Measurements from ENCODE around the gene MT1H.

Gene MT1H

GRCh38 chr16:56679818-56680217 is 10.2 kb downstream of the MT1H start:
- no peak overlapping the region for H3K27ac Mint-ChIP-seq
- H3K4me3 Mint-ChIP-seq = no peak overlapping the region
- ATAC-seq (ENCODE audit: low read depth) = no peak
- no peaks in the 10 kb centered on the region for H3K9me3 Mint-ChIP-seq
- H3K36me3 Mint-ChIP-seq = no peaks in the 10 kb centered on the region
- H3K4me1 Mint-ChIP-seq = peaks cover 15% of the 10 kb centered on the region
- DNase-seq (ENCODE audit: low spot score in 2 of 2) = no peak
- H3K27me3 Mint-ChIP-seq = peaks cover 12% of the 10 kb centered on the region

DNA sequence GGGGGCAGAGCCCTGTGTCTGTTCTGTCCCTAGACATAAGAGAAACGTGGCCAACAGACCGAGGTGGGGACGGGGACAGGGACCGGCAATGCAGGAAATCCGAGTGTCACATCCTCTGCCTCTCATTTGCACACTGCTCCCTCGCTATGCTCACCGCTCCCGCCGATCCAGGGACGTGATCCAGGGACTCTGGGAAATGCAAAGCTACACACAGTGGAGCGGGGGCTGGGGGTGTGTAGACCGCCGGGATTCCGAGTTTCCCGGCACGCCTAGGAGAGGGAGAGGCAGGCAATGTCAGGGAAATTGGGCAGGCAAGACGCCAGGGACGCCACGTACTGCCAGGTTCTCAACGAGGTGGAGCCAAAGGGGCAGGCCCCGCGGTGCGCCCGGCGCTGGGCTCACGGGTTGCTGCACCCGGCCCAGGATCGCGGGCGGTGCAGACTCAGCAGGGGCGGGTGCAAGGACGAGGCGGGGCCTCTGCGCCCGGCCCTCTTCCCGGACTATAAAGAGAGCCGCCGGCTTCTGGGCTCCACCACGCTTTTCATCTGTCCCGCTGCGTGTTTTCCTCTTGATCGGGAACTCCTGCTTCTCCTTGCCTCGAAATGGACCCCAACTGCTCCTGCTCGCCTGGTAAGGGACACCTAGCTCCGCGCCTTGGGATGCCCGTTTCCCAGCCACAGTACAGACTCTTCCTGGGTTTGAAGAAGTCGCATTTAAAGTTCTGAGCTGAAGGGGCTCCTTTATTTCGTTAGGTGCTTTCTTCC is 12.5 kb downstream of the MT1H start, which contains the start of gene MT1X:
Gene MT1X (plus strand): TSS at position 532 of the 764 bp plus-strand sequence. CDS start 71 bp downstream, at position 603.
- Mint-ChIP-seq H3K27me3 (peaks cover 6% of the 10 kb centered on the region), H3K4me1 (peaks cover 9% of the 10 kb centered on the region), H3K9me3 (peaks cover 3% of the 10 kb centered on the region), H3K27ac (peak within 1 kb of the TSS; percentile 45), H3K36me3 (peaks cover 3% of the 10 kb centered on the region), H3K4me3 (peak within 1 kb of the TSS; percentile 93)
- DNase-seq (ENCODE audit: low spot score in 2 of 2) (peak; percentile 59 to 63), ATAC-seq (ENCODE audit: low read depth) (peak; percentile 100)

DNA sequence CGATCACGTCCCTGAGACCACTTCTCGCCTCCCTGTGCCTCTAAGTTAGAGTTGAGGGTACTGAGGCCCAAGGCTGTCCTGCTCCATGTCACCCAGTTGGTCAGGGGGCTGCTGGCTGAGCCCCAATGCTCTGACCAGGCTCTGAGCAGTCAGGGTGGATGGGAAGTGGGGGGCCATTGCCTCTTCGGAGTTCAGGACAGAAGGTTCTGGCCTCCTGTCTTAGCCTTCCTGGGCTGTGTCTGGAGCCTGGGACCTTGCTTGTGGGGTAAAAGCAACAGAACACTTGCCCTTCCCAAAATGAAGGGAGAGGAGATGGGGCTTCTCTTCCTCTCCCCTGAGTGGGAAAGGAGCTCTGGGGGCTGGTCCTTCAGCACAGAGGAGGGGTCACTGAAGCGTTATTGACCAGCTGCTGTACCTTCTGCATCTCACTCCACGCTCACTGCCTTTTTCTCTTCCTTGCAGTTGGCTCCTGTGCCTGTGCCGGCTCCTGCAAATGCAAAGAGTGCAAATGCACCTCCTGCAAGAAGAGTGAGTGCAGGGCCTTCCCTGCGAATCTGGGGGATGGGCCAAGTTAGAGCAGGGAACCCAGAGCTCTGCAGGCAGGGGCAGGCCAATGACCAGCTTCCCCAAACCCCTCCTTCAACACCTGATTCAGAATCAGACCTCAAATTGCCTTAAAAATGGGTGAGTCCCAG is 13.2 kb downstream of the MT1H start:
- peaks cover 6% of the 10 kb centered on the region for H3K27me3 Mint-ChIP-seq
- peak overlapping the region; percentile 93 for H3K4me3 Mint-ChIP-seq
- H3K27ac Mint-ChIP-seq = peak overlapping the region; percentile 45
- ATAC-seq (ENCODE audit: low read depth) (no peak), DNase-seq (ENCODE audit: low spot score in 2 of 2) (no peak)
- H3K36me3 Mint-ChIP-seq = peaks cover 3% of the 10 kb centered on the region
- H3K4me1 Mint-ChIP-seq = peaks cover 9% of the 10 kb centered on the region
- H3K9me3 Mint-ChIP-seq = peaks cover 3% of the 10 kb centered on the region

GRCh38 chr16:56683424-56684172 is 14.0 kb downstream of the MT1H start:
- Mint-ChIP-seq H3K4me1 (peaks cover 9% of the 10 kb centered on the region), H3K27me3 (peaks cover 8% of the 10 kb centered on the region), H3K36me3 (peaks cover 3% of the 10 kb centered on the region), H3K27ac (no peak overlapping the region), H3K4me3 (no peak overlapping the region), H3K9me3 (peaks cover 3% of the 10 kb centered on the region)
- ATAC-seq (ENCODE audit: low read depth) (no peak), DNase-seq (ENCODE audit: low spot score in 2 of 2) (no peak)

DNA sequence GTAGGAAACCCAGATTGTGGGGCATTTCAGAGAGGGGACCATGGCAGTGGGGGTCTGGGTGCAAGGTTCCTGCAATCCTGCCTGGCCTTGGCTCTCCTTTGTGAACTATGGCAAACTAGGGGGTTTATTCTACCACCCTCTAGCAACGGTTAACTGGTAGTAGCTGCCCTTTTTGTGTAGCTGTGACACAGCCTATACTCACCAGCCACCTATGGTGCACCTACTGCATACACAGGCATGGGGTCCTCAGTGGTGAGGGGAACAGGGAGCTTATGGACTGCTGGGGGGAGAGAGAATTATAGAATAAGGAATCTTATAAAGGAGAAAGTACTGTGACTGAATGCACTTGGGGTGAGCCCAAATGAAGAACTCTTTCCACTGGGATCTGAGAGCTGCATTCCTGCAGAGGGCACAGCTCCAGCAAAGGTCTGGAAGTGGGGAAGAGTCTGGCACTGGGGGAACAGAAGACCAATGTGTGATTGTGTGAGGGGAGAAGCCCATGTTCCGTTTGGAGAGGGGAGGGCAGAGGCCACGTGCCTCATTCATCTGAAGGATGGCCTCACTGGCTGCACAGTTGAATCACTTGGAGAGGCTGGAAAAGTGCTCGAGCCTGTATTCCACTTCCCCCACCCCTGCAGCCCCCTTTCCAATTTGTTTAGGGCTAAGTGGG is 14.8 kb downstream of the MT1H start:
- Mint-ChIP-seq H3K4me1 (peaks cover 9% of the 10 kb centered on the region), H3K4me3 (no peak overlapping the region), H3K27me3 (peaks cover 6% of the 10 kb centered on the region), H3K9me3 (peaks cover 3% of the 10 kb centered on the region), H3K36me3 (peaks cover 3% of the 10 kb centered on the region), H3K27ac (no peak overlapping the region)
- DNase-seq (ENCODE audit: low spot score in 2 of 2) = no peak
- ATAC-seq (ENCODE audit: low read depth) = no peak

GRCh38 chr16:56684926-56685590 is 15.4 kb downstream of the MT1H start:
- Mint-ChIP-seq H3K27me3 (peaks cover 6% of the 10 kb centered on the region), H3K9me3 (peaks cover 3% of the 10 kb centered on the region), H3K4me3 (no peak overlapping the region), H3K4me1 (peaks cover 9% of the 10 kb centered on the region), H3K36me3 (peaks cover 3% of the 10 kb centered on the region), H3K27ac (no peak overlapping the region)
- DNase-seq (ENCODE audit: low spot score in 2 of 2) (no peak), ATAC-seq (ENCODE audit: low read depth) (no peak)

DNA sequence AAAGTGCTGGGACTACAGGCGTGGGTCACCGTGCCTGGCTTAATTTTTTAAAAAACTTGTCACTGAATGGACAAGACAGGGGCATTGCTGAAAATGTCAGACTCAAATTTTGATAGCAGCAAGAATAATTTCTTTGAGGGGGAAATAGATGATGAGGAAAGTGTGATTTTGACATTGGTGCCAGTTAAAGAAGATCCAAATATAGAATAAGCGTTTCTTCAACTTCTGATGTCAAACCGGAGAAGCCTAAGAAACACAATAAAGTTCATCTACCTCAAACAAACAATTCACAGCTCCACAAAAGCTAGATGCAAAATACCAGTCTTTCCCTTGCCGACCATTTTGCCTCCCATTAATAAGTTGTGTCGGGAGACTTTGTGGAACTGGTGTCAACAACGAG is 17.1 kb downstream of the MT1H start:
- Mint-ChIP-seq H3K4me1 (peaks cover 5% of the 10 kb centered on the region), H3K36me3 (peaks cover 3% of the 10 kb centered on the region), H3K27ac (no peak overlapping the region), H3K4me3 (no peak overlapping the region), H3K27me3 (peaks cover 10% of the 10 kb centered on the region), H3K9me3 (peaks cover 3% of the 10 kb centered on the region)
- ATAC-seq (ENCODE audit: low read depth) = no peak
- DNase-seq (ENCODE audit: low spot score in 2 of 2) = no peak

GRCh38 chr16:56688762-56689161 is 19.1 kb downstream of the MT1H start:
- Mint-ChIP-seq H3K4me3 (no peak overlapping the region), H3K9me3 (peaks cover 3% of the 10 kb centered on the region)

DNA sequence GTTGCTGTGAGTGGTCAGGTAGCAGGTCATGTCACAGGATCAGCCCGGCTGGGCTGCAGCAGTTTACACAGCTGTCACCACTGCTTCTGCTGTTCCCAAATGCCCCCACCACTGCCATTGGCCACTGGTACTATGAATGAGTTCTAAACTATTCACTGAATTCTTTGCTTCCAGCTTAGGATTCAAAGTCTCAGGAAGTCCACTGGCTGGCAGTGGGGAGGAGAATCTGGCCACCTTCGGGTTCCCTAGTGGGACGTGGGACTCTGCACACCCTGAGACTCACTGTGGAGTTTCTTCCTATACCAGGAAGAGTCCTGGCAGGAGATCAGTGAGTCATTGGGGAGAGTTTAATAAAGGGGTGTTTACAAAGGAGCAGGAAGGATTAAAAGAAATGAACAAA is 19.6 kb downstream of the MT1H start:
- Mint-ChIP-seq H3K27ac (no peak overlapping the region), H3K27me3 (peaks cover 10% of the 10 kb centered on the region), H3K4me1 (no peaks in the 10 kb centered on the region), H3K4me3 (no peak overlapping the region), H3K36me3 (peaks cover 3% of the 10 kb centered on the region), H3K9me3 (peaks cover 3% of the 10 kb centered on the region)
- ATAC-seq (ENCODE audit: low read depth) (no peak), DNase-seq (ENCODE audit: low spot score in 2 of 2) (no peak)

More at GRCh38 chr16:56688762-56689161, 19.1 kb downstream of the MT1H start:
- Mint-ChIP-seq H3K4me1 (no peaks in the 10 kb centered on the region), H3K36me3 (peaks cover 3% of the 10 kb centered on the region), H3K27me3 (peaks cover 10% of the 10 kb centered on the region), H3K27ac (no peak overlapping the region)
- no peak for DNase-seq (ENCODE audit: low spot score in 2 of 2)
- ATAC-seq (ENCODE audit: low read depth) = no peak

DNA sequence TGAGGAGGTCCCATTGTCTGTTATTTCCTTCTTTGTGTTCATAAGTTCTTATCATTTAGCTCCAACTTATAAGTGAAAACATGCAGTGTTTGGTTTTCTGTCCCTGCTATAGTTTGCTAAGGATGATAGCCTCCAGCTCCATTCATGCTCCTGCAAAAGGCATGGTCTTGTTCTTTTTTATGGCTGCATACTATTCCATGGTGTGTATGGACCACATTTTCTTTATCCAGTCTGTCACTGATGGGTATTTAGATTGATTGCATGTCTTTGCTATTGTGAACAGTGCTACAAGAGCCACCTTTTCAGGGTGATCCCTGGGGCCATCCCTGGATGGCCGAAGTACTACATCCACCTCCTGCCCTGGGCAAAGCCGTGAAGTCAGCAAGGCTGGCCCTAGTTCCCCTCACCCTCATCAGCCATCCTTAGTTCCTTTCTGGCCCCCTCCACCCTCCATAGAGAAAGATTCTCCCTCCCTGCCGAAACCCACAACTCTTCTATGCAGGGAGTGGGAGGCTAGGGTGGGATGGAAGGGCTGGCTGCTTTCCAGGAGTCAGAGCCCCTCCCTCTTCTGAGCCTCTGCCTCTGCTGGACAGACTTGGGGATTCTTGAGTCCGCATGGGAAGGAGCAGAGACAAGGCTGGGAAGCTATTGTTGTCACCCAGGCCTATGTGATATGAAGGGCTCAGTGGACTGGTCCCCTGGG is 21.0 kb downstream of the MT1H start:
- Mint-ChIP-seq H3K27ac (no peak overlapping the region), H3K4me1 (no peaks in the 10 kb centered on the region), H3K9me3 (peaks cover 3% of the 10 kb centered on the region), H3K36me3 (peaks cover 3% of the 10 kb centered on the region), H3K27me3 (peaks cover 10% of the 10 kb centered on the region), H3K4me3 (no peak overlapping the region)
- DNase-seq (ENCODE audit: low spot score in 2 of 2) (no peak), ATAC-seq (ENCODE audit: low read depth) (no peak)

DNA sequence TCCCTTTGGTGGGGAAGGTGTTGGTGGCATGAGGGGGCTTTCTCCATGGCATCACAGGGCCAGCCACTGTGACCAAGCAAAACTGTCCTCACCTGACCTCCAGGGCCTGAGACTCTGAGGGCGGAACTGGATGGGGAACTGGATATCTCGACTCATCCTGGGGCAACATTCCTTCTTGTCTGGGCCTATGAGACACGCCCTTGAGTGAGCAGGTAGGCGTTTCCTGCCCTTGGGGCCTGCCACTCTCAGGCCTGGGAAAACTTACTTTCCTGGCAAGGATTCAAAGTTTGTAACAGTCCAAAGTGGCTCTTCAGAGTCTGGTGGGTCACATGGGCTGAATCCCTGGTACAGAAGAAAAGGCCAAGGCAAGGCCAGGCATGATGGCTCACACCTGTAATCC is 22.3 kb downstream of the MT1H start:
- Mint-ChIP-seq H3K4me3 (no peak overlapping the region), H3K27me3 (peaks cover 7% of the 10 kb centered on the region), H3K4me1 (no peaks in the 10 kb centered on the region), H3K9me3 (no peaks in the 10 kb centered on the region), H3K27ac (no peak overlapping the region), H3K36me3 (no peaks in the 10 kb centered on the region)
- ATAC-seq (ENCODE audit: low read depth) (no peak), DNase-seq (ENCODE audit: low spot score in 2 of 2) (no peak)

GRCh38 chr16:56695246-56695645 is 25.6 kb downstream of the MT1H start:
- H3K4me3 Mint-ChIP-seq = no peak overlapping the region
- H3K9me3 Mint-ChIP-seq = peaks cover 2% of the 10 kb centered on the region
- peaks cover 5% of the 10 kb centered on the region for H3K27me3 Mint-ChIP-seq
- no peak overlapping the region for H3K27ac Mint-ChIP-seq
- H3K4me1 Mint-ChIP-seq = no peaks in the 10 kb centered on the region
- H3K36me3 Mint-ChIP-seq = peaks cover 2% of the 10 kb centered on the region
- ATAC-seq (ENCODE audit: low read depth) = no peak
- DNase-seq (ENCODE audit: low spot score in 2 of 2) = no peak

Measured in memory B cell (primary cell).